ENCODE data around the gene GCFC2. TPM values are rescaled to one million over a fixed set of nuclear protein-coding genes. Genes with fewer than 3 reads are reported as not detected.

Gene GCFC2
- total RNA-seq, 1 donor from 2014 or later, result 12.3 TPM

- DNase-seq (ENCODE audit: low read depth), result no peak
- Histone ChIP-seq H3K27me3 (ENCODE audit: insufficient read depth, low read length) (no peaks in the 10 kb centered on the region), H3K4me3 (ENCODE audit: insufficient read depth, low read depth, low read length) (no peak overlapping the region), H3K4me1 (ENCODE audit: insufficient read depth, low read length) (peaks cover 9% of the 10 kb centered on the region), H3K9ac (ENCODE audit: low read length) (no peak overlapping the region), H2AFZ (ENCODE audit: low read depth, low read length) (no peak overlapping the region), H3K9me3 (ENCODE audit: insufficient read depth, low read depth, low read length) (no peaks in the 10 kb centered on the region), H3K4me2 (ENCODE audit: low read length) (no peak overlapping the region), H3K36me3 (ENCODE audit: insufficient read depth, low read length) (no peaks in the 10 kb centered on the region), H3K27ac (ENCODE audit: low read depth, low read length) (no peak overlapping the region), H3K79me2 (ENCODE audit: insufficient read depth, low read length) (no peaks in the 10 kb centered on the region), H4K20me1 (ENCODE audit: insufficient read depth, low read length) (no peaks in the 10 kb centered on the region)
- Mint-ChIP-seq H3K27me3 (ENCODE audit: low read depth, unreplicated experiment) (peaks cover 13% of the 10 kb centered on the region), H3K4me1 (ENCODE audit: low read depth, unreplicated experiment) (no peaks in the 10 kb centered on the region), H3K9me3 (ENCODE audit: unreplicated experiment) (no peaks in the 10 kb centered on the region), H3K27ac (ENCODE audit: unreplicated experiment) (no peak overlapping the region), H3K36me3 (ENCODE audit: low read depth, unreplicated experiment) (no peaks in the 10 kb centered on the region), H3K4me3 (ENCODE audit: unreplicated experiment) (no peak overlapping the region)
- TF ChIP-seq EZH2 (IDR thresholded peaks at IDR 0.05; ENCODE audit: insufficient read depth, low read length) (no peak), CTCF (IDR thresholded peaks at IDR 0.05; ENCODE audit: insufficient read depth, low read depth, low read length) (no peak)
- no peak for FAIRE-seq
These were observed 88.2 kb downstream of the GCFC2 start for GRCh38 chr2:75622500-75622899.

GRCh38 chr2:75621228-75621627 lies 89.5 kb downstream of the GCFC2 start:
- no peak for TF ChIP-seq EZH2 (IDR thresholded peaks at IDR 0.05; ENCODE audit: insufficient read depth, low read length)
- TF ChIP-seq CTCF (IDR thresholded peaks at IDR 0.05; ENCODE audit: insufficient read depth, low read depth, low read length), result no peak
- Histone ChIP-seq H3K27ac (ENCODE audit: low read depth, low read length) (no peak overlapping the region), H3K36me3 (ENCODE audit: insufficient read depth, low read length) (no peaks in the 10 kb centered on the region), H3K4me1 (ENCODE audit: insufficient read depth, low read length) (peaks cover 9% of the 10 kb centered on the region), H3K9me3 (ENCODE audit: insufficient read depth, low read depth, low read length) (no peaks in the 10 kb centered on the region), H3K27me3 (ENCODE audit: insufficient read depth, low read length) (no peaks in the 10 kb centered on the region), H3K4me2 (ENCODE audit: low read length) (no peak overlapping the region), H3K9ac (ENCODE audit: low read length) (no peak overlapping the region), H3K4me3 (ENCODE audit: insufficient read depth, low read depth, low read length) (no peak overlapping the region), H2AFZ (ENCODE audit: low read depth, low read length) (no peak overlapping the region), H4K20me1 (ENCODE audit: insufficient read depth, low read length) (no peaks in the 10 kb centered on the region), H3K79me2 (ENCODE audit: insufficient read depth, low read length) (no peaks in the 10 kb centered on the region)
- H3K36me3 Mint-ChIP-seq (ENCODE audit: low read depth, unreplicated experiment), result no peaks in the 10 kb centered on the region
- DNase-seq (ENCODE audit: low read depth), result no peak
- no peak overlapping the region for H3K4me3 Mint-ChIP-seq (ENCODE audit: unreplicated experiment)
- H3K27ac Mint-ChIP-seq (ENCODE audit: unreplicated experiment), result no peak overlapping the region
- peaks cover 12% of the 10 kb centered on the region for H3K27me3 Mint-ChIP-seq (ENCODE audit: low read depth, unreplicated experiment)
- H3K4me1 Mint-ChIP-seq (ENCODE audit: low read depth, unreplicated experiment), result no peaks in the 10 kb centered on the region
- no peak for FAIRE-seq
- no peaks in the 10 kb centered on the region for H3K9me3 Mint-ChIP-seq (ENCODE audit: unreplicated experiment)

- Mint-ChIP-seq H3K27ac (ENCODE audit: unreplicated experiment) (no peak overlapping the region), H3K4me3 (ENCODE audit: unreplicated experiment) (no peak overlapping the region), H3K4me1 (ENCODE audit: low read depth, unreplicated experiment) (no peaks in the 10 kb centered on the region), H3K9me3 (ENCODE audit: unreplicated experiment) (no peaks in the 10 kb centered on the region), H3K36me3 (ENCODE audit: low read depth, unreplicated experiment) (no peaks in the 10 kb centered on the region), H3K27me3 (ENCODE audit: low read depth, unreplicated experiment) (peaks cover 9% of the 10 kb centered on the region)
- H3K9me3 ChIP-seq (ENCODE audit: insufficient read depth, low read depth, low read length), result no peaks in the 10 kb centered on the region
- no peak overlapping the region for H2AFZ ChIP-seq (ENCODE audit: low read depth, low read length)
- peak overlapping the region; percentile 46 for H3K4me2 ChIP-seq (ENCODE audit: low read length)
- no peak overlapping the region for H3K27ac ChIP-seq (ENCODE audit: low read depth, low read length)
- no peak overlapping the region for H3K9ac ChIP-seq (ENCODE audit: low read length)
- H3K27me3 ChIP-seq (ENCODE audit: insufficient read depth, low read length), result no peaks in the 10 kb centered on the region
- no peaks in the 10 kb centered on the region for H4K20me1 ChIP-seq (ENCODE audit: insufficient read depth, low read length)
- H3K36me3 ChIP-seq (ENCODE audit: insufficient read depth, low read length), result no peaks in the 10 kb centered on the region
- H3K4me3 ChIP-seq (ENCODE audit: insufficient read depth, low read depth, low read length), result no peak overlapping the region
- peaks cover 9% of the 10 kb centered on the region for H3K4me1 ChIP-seq (ENCODE audit: insufficient read depth, low read length)
- DNase-seq (ENCODE audit: low read depth) (peak; percentile 46), FAIRE-seq (no peak)
- no peaks in the 10 kb centered on the region for H3K79me2 ChIP-seq (ENCODE audit: insufficient read depth, low read length)
- TF ChIP-seq CTCF (IDR thresholded peaks at IDR 0.05; ENCODE audit: insufficient read depth, low read depth, low read length) (no peak), EZH2 (IDR thresholded peaks at IDR 0.05; ENCODE audit: insufficient read depth, low read length) (no peak)
These were observed 90.6 kb downstream of the GCFC2 start for GRCh38 chr2:75619956-75620740.

Measured in astrocyte (in vitro differentiated cells and primary cell).